HEK293T (cell line): ENCODE measurements around the gene COQ8B.
"Not testable (repeated sequence)": the region's sequence is repeated elsewhere in the genome, so short reads cannot be mapped to it uniquely, and the experiment has no call there.

ENCODE experiments used
- FOXA1 ChIP-seq: fragments of 450-650 bp; IDR thresholded peaks from 2 replicates; pipeline ENCODE4 v1.6.1; 2016; ENCODE audit warnings: mild to moderate bottlenecking
- LEF1 ChIP-seq: fragments of 450-650 bp; IDR thresholded peaks from 2 replicates; pipeline ENCODE4 v1.6.1; 2017; ENCODE audit warnings: mild to moderate bottlenecking, borderline replicate concordance
- SP1 ChIP-seq: fragments of 450-650 bp; IDR thresholded peaks from 2 replicates; pipeline ENCODE4 v1.6.1; 2017
- SUZ12 ChIP-seq: fragments of 450-650 bp; IDR thresholded peaks from 2 replicates; pipeline ENCODE4 v1.6.1; 2016; ENCODE audit warnings: mild to moderate bottlenecking
- ZNF384 ChIP-seq: fragments of 450-650 bp; IDR thresholded peaks from 2 replicates; pipeline ENCODE4 v1.6.1; 2016

DNA sequence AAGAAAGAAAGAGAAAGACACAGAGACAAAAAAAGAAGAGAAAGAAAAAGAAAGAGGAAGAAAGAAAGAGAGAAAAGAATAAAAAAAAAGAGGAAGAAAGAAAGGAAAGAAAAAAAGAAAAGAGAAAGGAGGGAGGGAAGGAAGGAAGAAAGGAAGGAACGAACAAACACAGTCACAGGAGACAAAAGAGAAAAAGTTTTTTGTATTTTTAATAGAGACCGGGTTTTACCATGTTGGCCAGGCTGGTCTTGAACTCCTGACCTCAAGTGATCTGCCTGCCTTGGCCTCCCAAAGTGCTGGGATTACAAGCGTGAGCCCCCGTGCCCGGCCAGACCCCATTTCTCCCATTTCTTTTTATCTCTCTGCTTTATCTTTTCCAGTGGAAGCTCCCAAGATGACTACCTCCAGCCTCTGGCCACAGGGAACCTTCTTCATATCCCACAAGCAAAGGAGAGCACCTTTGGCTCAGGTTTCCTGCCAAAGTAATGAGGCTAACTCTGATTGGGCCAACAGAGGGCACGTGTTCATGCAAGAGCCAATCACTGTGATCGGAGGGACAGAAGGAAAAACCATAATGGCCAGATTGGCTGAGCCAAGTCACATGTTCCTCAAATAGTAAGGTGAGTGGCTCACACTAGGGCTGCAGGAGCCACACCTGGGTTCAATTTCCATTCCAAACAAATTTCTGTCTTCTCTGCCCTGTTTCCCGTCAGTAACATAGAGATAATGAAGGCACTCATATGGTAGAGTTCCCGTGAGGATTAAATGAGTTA is 66.6 kb downstream of the COQ8B start:
- not testable (repeated sequence) for TF ChIP-seq SP1, ZNF384, FOXA1, SUZ12, LEF1
